Activated naive CD4-positive, alpha-beta T cell treated with Interleukin-2 at 50 U/mL for 16 hours (primary cell): ENCODE data around the gene NLGN4X.

Experiments used
- DNase-seq: peaks from one replicate; pipeline ENCODE4 v3.0.0-alpha.2; 2020

NLGN4X gene

GRCh38 chrX:6149060-6149872 is 79.4 kb downstream of the NLGN4X start:
- no peak for DNase-seq

DNA sequence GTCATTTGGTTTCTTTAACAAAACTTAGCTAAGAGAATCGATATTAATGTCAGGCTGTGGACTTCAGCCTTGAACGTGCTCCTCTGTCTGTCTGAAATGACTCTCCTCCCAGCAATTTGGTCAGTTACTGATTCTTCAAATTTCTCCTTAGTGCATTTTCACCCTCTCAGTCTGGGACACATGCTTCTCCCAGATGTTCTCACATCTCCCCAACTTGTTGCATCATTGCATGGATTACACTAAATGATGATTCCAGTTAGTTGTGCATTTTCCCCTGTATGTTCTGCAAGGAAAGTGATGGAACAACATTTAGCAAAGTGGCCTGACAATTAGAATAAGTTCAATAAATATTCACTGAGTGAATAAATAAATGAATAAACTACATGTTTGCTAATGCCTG is 94.4 kb downstream of the NLGN4X start:
- no peak for DNase-seq

DNA sequence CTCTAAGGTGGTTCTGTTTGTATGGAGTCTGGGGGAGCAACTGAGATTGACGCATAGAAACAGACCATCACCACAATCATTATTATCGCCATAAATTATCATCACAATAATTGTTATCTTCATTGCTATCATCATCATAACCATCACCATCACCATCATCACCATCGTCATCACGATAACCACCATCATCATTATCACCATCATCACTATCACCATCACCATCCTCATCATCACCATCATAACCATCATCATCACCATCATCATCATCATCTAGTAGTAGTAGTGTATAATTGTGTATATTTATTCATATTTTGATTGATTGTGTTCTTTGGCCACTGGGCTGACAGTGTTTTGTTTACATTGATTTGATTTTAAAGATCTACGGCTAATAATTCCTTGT is 95.7 kb downstream of the NLGN4X start:
- no peak for DNase-seq

DNA sequence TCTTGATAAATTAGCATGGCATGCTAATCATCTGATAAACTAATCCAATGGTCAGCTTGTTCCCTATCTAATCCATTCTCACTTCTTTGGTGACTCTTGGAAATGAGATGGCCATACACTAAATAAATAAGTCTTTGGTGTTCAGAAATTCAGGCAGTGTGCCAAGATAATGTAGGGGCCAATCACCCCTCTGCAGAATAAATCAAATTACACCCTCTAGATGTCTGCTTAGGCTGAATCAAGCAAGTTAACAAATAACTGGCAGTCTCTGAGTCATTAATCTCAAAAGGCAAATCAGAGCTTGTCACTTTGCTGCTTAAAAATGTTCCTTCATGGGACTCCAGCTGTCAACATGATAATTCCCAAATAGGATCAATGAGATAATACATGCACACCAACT is 97.4 kb downstream of the NLGN4X start:
- no peak for DNase-seq

GRCh38 chrX:6129195-6129594 is 99.5 kb downstream of the NLGN4X start:
- DNase-seq: no peak

- no peak for DNase-seq
Observed at GRCh38 chrX:6120329-6120728, 108.3 kb downstream of the NLGN4X start.

DNA sequence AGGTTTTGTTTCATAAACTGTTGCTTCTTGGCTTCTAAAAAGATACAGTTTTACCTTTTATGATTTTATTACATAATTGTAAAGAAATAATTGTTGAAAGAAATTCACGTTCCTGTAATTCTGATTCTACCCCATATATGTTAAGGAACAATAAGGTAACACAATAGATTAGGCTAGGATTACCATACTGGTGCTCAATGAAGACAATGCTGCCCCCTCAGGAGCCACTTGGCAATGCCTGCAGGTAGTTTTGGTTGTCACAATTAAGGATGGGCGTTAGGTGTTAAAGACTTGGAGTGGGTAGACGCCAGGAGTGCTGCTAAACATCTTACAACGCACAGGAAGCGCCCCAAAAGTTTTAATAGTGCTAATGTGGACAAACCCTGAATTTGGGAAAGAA is 133.2 kb downstream of the NLGN4X start:
- DNase-seq: no peak

DNA sequence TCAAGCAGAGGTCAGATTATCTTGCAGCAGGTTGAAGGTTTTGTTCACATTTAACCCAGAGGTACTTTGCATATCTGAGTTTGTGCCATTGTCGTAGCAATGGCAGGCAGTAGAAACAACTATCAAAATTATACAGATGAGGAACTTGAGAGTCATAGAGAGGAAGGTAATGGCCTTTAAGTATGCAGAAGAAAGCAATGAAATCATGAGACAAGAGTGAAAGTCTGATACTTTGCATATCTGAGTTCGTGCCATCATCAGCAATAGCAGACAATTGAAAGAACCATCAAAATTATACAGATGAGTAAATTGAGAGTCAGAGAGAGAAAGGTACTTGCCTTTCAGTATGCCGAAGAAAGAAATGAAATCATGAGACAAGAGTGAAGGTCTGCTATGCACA is 154.1 kb downstream of the NLGN4X start:
- DNase-seq: no peak

DNA sequence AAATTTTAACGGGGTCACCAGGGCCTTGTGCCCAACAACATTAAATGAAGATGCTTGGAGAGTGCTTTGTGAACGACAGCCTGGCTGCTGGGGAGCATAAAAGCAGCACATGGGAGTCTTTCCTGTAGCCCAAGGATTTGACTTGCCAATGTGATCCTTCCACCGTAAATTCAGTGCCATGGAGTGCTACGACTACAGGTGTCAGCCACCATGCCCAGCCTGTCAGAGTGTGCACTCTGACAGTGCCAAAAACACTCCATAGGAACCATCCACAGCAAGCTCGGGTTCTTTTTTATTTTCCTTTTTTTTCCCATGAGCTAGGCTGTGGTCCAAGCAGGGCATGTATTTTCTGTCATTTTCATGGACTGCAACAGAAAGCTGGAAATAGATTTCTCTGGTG is 156.9 kb downstream of the NLGN4X start:
- DNase-seq: no peak

DNA sequence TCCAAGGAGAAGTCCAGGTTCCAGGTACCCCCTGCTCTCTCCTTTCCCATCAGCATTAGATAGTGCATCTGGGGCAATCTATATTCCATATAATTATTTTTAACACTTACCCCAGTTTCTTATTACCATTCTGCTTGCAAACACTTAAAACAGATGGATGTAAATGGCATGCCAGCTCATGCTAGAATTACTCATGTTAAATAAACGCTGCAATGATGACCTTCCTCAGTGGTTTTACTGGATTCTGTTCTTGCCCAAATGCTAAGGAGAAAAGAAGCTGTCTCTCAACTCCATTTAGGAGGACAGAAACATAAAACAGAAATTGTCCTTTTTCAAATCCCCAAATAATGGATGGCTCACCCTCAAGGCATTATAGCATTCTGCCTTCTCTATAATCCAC is 161.1 kb downstream of the NLGN4X start:
- DNase-seq: no peak

DNA sequence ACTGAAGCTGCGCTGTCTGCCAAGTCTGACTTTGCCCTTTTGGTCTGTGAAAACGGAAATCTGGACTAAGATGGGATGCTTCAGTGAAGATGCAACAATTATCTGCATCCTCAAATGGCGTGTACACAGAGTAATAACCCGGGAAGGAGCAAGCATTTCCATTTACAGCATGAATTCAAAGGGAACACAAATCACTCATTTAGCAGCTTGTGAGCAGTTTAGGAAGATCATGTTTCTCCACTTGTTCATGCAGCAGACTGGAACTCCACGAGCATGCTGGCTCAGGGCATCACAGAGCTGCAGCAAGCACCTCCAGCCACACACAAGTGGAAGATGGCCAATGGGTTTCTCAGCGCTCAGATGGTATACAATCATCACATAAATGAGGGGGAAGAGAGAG is 175.5 kb downstream of the NLGN4X start:
- DNase-seq: no peak

DNA sequence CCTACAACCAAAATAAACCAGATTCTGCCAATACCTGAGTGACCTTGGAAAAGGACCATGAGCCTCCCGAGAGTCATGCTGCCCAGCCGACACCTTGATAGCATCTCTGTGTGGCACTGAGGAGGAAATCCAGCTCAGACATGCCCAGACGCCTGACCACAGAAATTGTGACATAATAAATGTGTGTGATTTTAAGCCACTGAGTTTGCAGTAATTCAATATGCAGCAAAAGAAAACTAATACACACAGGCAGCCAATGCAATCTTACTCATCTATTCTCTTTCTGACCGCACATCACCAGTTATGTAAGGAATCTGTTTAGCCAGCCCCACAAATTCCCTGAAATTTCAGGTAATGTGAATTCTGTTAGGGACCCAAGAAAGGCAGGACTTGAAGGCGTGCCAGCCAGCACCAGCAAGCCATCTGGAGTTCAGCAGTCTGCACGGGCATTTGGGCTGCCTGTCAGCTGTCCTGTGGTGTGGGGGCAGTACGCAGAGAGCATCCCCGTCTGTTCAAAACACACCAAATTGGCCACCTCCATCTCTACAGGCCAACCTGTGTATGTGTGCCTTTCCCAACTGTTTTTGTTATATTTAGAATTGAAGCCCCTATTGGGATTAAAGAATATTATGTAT is 176.4 kb downstream of the NLGN4X start:
- no peak for DNase-seq

DNA sequence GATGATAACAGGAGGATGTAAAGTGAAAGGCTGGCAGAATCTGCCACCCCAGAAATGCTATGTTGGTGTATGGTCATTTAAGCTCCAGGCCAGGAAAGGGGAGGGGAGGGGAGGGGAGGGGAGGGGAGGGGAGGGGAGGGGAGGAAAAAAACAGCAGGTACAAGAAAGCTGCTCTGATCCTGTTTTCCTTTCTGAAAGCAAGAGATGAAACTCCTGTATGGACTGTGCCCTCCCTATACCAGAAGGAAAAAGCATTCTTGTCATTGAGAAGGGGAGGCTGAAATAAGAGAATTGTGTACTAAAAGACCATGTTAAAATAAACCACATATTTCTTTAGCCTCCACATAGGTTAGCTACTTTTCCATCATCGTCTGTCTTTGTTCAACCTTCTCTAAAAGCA is 179.5 kb downstream of the NLGN4X start:
- DNase-seq: no peak

DNA sequence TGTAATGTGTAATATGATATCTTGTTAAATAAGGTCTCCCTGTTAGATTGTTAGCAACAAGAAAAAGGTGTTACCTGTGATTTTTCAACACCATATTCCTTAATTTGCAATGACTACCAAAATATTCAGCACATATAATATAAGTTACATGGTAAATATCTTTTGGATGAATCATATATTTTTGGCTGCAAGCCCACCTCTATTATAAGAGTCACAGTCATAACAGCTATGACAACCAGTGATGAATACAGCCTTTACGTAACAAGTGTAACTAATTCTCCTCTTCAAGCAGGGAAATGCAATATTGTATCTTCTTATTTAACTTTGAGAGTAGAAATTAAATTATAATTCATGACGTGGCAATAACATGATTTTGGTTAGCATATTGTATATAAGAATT is 187.0 kb downstream of the NLGN4X start:
- DNase-seq: no peak

DNA sequence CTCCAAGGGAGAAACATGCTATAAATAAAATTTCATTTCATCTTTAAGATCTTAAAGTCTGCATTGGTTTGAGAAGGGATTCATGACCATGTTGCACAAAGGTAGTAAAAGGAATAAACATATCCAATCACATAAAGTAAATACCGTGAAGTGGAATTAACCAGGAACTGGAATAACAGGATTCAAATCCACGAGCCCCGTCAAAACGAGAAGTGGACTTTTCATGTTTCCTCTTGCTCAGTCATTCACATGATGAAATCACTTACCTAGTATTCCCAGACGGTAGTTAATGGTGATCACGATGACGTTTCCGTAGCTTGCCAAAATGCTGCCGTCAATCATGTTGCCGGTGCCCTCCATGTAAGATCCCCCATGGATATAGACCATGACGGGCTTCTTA is 199.7 kb downstream of the NLGN4X start:
- DNase-seq: no peak

GRCh38 chrX:6026980-6027379 is 201.7 kb downstream of the NLGN4X start:
- DNase-seq: no peak

- DNase-seq: no peak
Observed at GRCh38 chrX:6026429-6026828, 202.2 kb downstream of the NLGN4X start.

DNA sequence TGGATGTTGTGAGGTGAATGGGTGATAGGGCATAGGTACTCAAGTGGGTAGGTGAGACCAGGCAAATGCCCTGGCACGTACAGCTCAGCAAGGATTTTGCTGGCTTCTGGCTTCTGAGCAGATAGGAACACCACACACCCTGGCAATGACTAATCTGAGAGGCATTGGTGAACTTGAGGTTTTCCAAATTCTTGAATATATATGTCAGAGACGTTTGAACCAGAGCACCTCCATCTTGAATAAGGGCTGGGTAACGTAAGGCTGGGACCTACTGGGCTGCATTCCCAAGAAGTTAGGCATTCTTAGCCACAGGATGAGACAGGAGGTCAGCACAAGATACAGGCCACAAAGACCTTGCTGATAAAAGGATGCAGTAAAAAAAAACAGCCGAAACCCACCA is 204.5 kb downstream of the NLGN4X start:
- DNase-seq: no peak

GRCh38 chrX:6021316-6022091 is 207.2 kb downstream of the NLGN4X start:
- DNase-seq: no peak

GRCh38 chrX:6019076-6019475 is 209.6 kb downstream of the NLGN4X start:
- no peak for DNase-seq

GRCh38 chrX:6015423-6015822 is 213.2 kb downstream of the NLGN4X start:
- no peak for DNase-seq

DNA sequence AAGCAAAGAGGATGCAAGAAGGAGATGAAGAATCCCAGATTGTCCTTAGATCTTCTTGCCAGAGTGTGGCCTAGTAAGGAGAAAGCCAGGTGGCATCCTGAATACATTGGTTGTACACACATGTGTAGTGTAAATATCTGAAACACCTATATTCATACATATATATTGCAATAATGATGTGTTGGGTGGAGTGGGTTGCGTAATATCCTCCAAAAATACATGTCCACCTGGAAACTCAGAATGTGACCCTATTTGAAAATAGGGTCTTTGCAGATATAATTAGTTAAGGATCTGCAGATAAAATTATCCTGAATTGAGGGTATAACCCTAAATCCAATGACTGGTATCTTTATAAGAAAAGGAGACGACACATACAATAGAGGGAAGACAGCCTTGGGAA is 216.3 kb downstream of the NLGN4X start:
- DNase-seq: no peak

- no peak for DNase-seq
Observed at GRCh38 chrX:6005856-6006255, 222.8 kb downstream of the NLGN4X start.

DNA sequence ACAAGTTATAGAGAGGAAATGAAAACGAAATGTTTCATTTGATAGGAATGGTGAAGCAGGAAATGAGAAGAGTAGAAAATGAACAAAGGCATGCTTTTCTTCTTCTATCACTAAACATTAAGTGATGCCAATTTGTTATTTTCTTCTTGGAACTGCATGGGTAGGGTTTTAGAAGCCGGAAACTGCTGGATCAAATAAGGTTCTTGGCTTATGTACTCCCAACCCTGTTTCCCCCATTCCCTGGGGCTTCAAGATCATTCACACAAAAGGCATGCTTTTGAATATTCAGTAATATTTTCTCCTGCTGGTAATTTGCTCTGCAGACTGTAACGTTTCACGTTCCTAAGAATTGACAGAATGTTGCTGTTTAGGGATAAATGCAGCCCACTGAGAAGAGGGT is 224.1 kb downstream of the NLGN4X start:
- no peak for DNase-seq
